Measurements from ENCODE around the gene FFAR3.

The FFAR3 gene

DNA sequence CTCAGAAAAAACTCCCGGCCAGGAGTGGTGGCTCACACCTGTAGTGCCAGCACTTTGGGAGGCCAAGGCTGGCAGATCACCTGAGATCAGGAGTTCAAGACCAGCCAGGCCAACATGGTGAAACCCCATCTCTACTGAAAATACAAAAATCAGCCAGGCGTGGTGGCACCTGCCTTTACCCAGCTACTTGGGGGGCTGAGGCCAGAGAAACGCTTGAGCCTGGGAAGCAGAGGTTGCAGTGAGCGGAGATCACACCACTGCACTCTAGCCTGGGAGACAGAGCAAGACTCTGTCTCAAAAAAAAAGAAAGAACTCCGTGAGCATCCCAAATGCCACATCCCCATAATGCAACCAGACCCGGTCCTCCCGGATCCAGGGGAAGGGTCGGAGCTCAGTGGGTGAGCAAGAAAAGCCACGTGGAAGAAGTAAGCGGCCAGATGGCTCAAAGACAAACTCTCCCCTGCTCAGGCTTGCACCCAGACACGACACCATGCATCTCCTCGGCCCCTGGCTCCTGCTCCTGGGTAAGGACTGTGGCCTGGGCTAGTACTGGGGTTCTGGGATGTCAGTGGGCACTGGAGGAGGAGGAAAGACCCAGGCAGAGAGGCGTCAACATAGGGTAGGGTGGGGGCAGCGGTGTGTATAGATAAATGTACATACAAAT lies 26.6 kb upstream of the FFAR3 start:
- TF ChIP-seq ZFX (IDR thresholded peaks at IDR 0.05; ENCODE audit: borderline replicate concordance): no peak
- TF ChIP-seq, protein P1, sequence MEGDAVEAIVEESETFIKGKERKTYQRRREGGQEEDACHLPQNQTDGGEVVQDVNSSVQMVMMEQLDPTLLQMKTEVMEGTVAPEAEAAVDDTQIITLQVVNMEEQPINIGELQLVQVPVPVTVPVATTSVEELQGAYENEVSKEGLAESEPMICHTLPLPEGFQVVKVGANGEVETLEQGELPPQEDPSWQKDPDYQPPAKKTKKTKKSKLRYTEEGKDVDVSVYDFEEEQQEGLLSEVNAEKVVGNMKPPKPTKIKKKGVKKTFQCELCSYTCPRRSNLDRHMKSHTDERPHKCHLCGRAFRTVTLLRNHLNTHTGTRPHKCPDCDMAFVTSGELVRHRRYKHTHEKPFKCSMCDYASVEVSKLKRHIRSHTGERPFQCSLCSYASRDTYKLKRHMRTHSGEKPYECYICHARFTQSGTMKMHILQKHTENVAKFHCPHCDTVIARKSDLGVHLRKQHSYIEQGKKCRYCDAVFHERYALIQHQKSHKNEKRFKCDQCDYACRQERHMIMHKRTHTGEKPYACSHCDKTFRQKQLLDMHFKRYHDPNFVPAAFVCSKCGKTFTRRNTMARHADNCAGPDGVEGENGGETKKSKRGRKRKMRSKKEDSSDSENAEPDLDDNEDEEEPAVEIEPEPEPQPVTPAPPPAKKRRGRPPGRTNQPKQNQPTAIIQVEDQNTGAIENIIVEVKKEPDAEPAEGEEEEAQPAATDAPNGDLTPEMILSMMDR (IDR thresholded peaks at IDR 0.05): no peak
- H3K27ac ChIP-seq: no peak overlapping the region

DNA sequence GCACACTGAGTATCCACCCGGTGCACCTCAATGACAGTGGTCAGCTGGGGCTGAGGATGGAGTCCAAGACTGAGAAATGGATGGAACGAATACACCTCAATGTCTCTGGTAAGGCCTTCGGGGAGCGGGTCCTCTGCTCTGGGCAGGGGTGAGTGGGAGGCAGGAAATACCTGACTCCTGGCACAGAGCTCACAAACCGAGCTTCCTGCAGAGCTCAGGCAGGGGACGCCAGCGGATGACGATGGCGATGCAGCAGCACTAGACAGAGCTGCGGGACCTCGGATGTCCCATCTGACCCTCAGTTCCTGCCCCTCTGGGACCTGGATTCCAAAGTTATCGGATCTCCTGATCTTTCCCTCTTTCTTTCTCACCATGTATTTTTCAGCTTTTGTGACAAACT lies 25.4 kb upstream of the FFAR3 start:
- no peak overlapping the region for H3K27ac ChIP-seq

DNA sequence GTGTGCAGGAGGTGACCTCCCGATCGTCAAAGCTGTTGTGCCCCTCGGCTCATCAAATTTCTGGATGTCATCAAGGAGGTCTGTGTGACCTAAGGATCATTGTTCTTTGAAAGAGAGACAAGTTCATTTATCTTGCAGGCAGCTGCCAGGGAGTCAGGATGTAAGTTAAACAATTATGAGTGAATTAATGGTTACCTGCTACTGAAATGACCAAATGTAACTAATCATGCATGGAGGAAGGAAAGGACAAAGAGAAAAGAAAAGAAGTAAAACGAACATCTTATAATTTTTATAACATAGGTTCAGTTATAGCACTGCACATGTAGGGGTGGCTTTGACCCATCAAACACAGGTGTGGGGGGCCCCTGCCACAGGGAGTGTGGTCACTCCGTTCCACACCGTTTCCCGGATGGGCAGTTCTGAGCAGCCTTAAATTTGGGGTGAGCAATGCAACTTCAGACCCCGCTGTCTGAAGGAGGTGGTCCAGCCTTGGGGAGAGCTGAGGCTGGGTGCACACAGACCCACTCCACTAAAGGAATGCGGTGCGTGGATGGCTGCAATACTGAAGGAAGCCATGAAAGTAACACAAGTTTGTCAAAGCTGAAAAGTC lies 24.0 kb upstream of the FFAR3 start:
- no peak for TF ChIP-seq ZFX (IDR thresholded peaks at IDR 0.05; ENCODE audit: borderline replicate concordance)
- TF ChIP-seq, protein P1 (IDR thresholded peaks at IDR 0.05): no peak
- H3K27ac ChIP-seq: no peak overlapping the region

More for the DNA sequence above, 25.4 kb upstream of the FFAR3 start:
- TF ChIP-seq, protein P1 (IDR thresholded peaks at IDR 0.05): no peak
- TF ChIP-seq ZFX (IDR thresholded peaks at IDR 0.05; ENCODE audit: borderline replicate concordance): no peak

DNA sequence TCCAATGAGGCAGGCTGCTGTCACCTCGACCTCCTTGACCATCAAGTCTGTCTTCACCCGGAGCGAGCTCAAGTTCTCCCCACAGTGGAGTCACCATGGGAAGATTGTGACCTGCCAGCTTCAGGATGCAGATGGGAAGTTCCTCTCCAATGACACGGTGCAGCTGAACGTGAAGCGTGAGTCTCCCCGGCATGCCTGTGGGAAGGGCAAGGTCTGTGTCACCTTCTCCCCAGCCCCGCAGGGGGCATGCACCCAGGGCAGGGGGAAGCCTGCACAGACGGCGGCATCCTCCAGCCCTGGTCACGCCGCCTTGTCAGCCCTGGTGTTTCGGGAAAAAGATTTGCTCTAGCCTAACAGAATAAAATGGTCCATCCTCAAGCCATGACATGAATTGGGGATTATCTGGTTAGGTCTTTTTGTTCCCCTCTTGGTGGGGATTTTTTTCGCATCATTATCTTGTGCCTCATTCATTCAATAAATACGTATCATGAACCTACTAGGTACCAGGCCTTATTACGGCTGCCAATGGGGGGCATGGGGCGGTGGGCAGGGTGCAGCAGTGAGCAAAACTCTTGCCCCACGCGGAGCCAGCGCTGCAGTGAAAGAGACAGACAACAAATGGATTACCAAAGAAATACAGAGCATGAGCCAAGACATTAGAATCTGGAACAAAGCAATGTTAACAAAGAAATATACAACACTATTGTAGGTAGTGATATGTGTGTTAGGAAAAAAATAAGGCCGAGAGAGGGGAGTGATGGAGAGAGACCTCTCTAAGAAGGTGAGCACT lies 21.9 kb upstream of the FFAR3 start:
- no peak overlapping the region for H3K27ac ChIP-seq

DNA sequence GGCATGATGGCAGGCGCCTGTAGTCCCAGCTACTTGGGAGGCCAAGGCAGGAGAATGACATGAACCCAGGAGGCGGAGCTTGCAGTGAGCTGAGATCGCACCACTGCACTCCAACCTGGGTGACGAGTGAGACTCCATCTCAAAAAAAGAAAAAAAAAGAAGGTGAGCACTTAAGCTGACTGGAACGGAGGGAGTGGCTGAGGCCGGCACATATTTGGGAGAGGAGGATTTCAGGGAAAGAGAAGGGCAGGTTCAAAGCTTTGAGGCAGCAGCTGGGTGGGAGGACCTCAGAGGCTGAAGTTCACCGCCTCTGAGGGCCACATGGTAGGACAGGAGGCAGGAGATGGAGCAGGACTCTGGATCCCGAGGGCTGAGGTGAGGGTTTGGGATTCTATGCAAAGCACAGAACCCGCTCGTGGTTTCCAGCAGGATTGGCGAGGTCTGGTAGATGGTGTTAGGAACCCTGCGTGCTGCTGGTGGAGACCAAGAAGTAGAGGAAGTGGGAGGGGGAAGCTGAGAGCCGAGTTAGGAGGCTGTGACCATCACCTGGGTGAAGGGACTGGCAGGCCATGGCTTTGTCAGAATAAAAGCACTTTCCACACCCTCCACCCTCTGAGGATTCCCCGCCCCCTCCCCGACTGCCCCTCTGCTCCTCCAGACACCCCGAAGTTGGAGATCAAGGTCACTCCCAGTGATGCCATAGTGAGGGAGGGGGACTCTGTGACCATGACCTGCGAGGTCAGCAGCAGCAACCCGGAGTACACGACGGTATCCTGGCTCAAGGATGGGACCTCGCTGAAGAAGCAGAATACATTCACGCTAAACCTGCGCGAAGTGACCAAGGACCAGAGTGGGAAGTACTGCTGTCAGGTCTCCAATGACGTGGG lies 20.9 kb upstream of the FFAR3 start:
- TF ChIP-seq ZFX (IDR thresholded peaks at IDR 0.05; ENCODE audit: borderline replicate concordance): no peak
- H3K27ac ChIP-seq: no peak overlapping the region

More for the DNA sequence above, 21.9 kb upstream of the FFAR3 start:
- TF ChIP-seq, protein P1 (IDR thresholded peaks at IDR 0.05): no peak

DNA sequence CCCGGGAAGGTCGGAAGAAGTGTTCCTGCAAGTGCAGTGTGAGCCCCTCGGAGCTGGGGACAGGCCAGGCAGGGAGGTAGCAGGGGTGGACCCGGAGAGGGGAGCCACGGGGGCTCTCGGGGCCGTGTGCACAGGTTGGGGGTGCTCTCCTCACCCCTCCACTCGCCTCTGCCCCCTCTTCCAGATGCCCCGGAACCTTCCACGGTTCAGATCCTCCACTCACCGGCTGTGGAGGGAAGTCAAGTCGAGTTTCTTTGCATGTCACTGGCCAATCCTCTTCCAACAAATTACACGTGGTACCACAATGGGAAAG lies 20.3 kb upstream of the FFAR3 start:
- no peak for TF ChIP-seq ZFX (IDR thresholded peaks at IDR 0.05; ENCODE audit: borderline replicate concordance)
- TF ChIP-seq, protein P1 (IDR thresholded peaks at IDR 0.05): no peak
- H3K27ac ChIP-seq: no peak overlapping the region

DNA sequence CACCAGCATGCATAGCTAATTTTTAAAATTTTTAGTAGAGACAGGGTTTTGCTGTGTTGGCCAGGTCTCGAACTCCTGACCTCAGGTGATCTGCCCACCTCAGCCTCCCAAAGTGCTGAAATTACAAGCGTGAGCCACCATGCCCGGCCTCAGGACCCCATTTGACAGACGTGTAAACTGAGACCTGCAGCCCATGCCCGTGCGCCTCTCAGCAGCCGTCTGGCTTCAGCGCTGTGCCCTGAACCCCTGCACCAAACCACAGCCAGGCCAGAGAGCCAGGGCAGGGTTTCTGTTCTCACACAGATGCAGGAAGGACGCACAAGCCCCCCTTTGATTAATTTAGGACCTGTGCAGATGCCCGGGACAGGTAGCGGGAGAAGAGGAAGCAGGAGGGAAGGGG lies 17.8 kb upstream of the FFAR3 start:
- TF ChIP-seq ZFX (IDR thresholded peaks at IDR 0.05; ENCODE audit: borderline replicate concordance): no peak
- TF ChIP-seq, protein P1 (IDR thresholded peaks at IDR 0.05): no peak
- no peak overlapping the region for H3K27ac ChIP-seq
